Dedifferentiated amniotic fluid mesenchymal stem cell (primary cell): ENCODE data around the gene DLG2.

Experiments used
- DNase-seq: peaks from one replicate; pipeline ENCODE4 v3.0.0-alpha.2; 2016; ENCODE audit errors: extremely low spot score

Gene DLG2

GRCh38 chr11:83655976-83656375 lies 1971.2 kb downstream of the DLG2 start:
- DNase-seq = no peak

- no peak for DNase-seq
Measured at GRCh38 chr11:83649528-83649855, 1977.7 kb downstream of the DLG2 start.

GRCh38 chr11:83648610-83649527 lies 1978.3 kb downstream of the DLG2 start:
- DNase-seq = no peak

- no peak for DNase-seq
Measured at GRCh38 chr11:83645561-83645960, 1981.6 kb downstream of the DLG2 start.

- no peak for DNase-seq
Measured at GRCh38 chr11:83643115-83643514, 1984.0 kb downstream of the DLG2 start.

GRCh38 chr11:83642500-83642899 lies 1984.6 kb downstream of the DLG2 start:
- no peak for DNase-seq

GRCh38 chr11:83641511-83641910 lies 1985.6 kb downstream of the DLG2 start:
- DNase-seq = no peak

- no peak for DNase-seq
Measured at GRCh38 chr11:83639995-83640758, 1987.0 kb downstream of the DLG2 start.

- DNase-seq = no peak
Measured at GRCh38 chr11:83635166-83635565, 1992.0 kb downstream of the DLG2 start.

GRCh38 chr11:83630211-83630610 lies 1996.9 kb downstream of the DLG2 start:
- DNase-seq = no peak

- no peak for DNase-seq
Measured at GRCh38 chr11:83629775-83630174, 1997.4 kb downstream of the DLG2 start.

- DNase-seq = no peak
Measured at GRCh38 chr11:83628622-83629355, 1998.4 kb downstream of the DLG2 start.

GRCh38 chr11:83625336-83625735 lies 2001.8 kb downstream of the DLG2 start:
- no peak for DNase-seq

GRCh38 chr11:83617671-83618070 lies 2009.5 kb downstream of the DLG2 start:
- no peak for DNase-seq

- DNase-seq = no peak
Measured at GRCh38 chr11:83613767-83614121, 2013.4 kb downstream of the DLG2 start.

- DNase-seq = no peak
Measured at GRCh38 chr11:83612891-83613766, 2014.0 kb downstream of the DLG2 start.

- no peak for DNase-seq
Measured at GRCh38 chr11:83611600-83611999, 2015.5 kb downstream of the DLG2 start.

GRCh38 chr11:83611031-83611430 lies 2016.1 kb downstream of the DLG2 start:
- no peak for DNase-seq

GRCh38 chr11:83609191-83609590 lies 2018.0 kb downstream of the DLG2 start:
- DNase-seq = no peak

- no peak for DNase-seq
Measured at GRCh38 chr11:83608571-83608970, 2018.6 kb downstream of the DLG2 start.

- no peak for DNase-seq
Measured at GRCh38 chr11:83601914-83602527, 2025.1 kb downstream of the DLG2 start.
